WTC11 (cell line): Measurements from ENCODE around the gene GALNT11.

ENCODE experiments used
- CREB1 ChIP-seq: sonication (generic); formaldehyde crosslinking; IDR thresholded peaks from 2 replicates; pipeline ENCODE4 v1.8.0; 2023; ENCODE audit warnings: mild to moderate bottlenecking, missing genetic modification reagents
- CTCF ChIP-seq: fragments of 200-600 bp; IDR thresholded peaks from 2 replicates; pipeline ENCODE4 v1.8.0; 2022; ENCODE audit warnings: antibody characterized with exemption
- ZNF138 ChIP-seq: sonication (generic); formaldehyde crosslinking; conservative IDR thresholded peaks from 2 replicates; pipeline ENCODE4 v1.8.1; 2022; ENCODE audit warnings: mild to moderate bottlenecking, moderate library complexity, missing genetic modification reagents

GRCh38 chr7:152072421-152072820, 46.9 kb downstream of the GALNT11 start:
- TF ChIP-seq CREB1 (CRISPR knock-in tag) (no peak), ZNF138 (CRISPR knock-in tag) (no peak), CTCF (no peak)
